A204.1 (cell line): ENCODE measurements around the gene KIAA0753.

Source experiments
- FAIRE-seq: peaks from 2 replicates; lab custom pipeline; 2012; peaks lifted over from hg19 to GRCh38; lab: Jason Lieb, UNC

Gene KIAA0753

GRCh38 chr17:6641247-6641863, 844 bp upstream of the KIAA0753 start:
- FAIRE-seq = no peak

GRCh38 chr17:6639586-6640535, 650 bp downstream of the KIAA0753 start:
- no peak for FAIRE-seq

- FAIRE-seq = no peak
Observed at GRCh38 chr17:6639014-6639585, 1.4 kb downstream of the KIAA0753 start.

- FAIRE-seq = no peak
Observed at GRCh38 chr17:6638046-6638908, 2.2 kb downstream of the KIAA0753 start.

GRCh38 chr17:6637458-6637840, 3.1 kb downstream of the KIAA0753 start:
- FAIRE-seq = no peak

GRCh38 chr17:6636616-6637457, 3.7 kb downstream of the KIAA0753 start:
- FAIRE-seq = no peak

GRCh38 chr17:6636105-6636504, 4.4 kb downstream of the KIAA0753 start:
- no peak for FAIRE-seq

- FAIRE-seq = no peak
Observed at GRCh38 chr17:6633263-6633662, 7.2 kb downstream of the KIAA0753 start.

- FAIRE-seq = no peak
Observed at GRCh38 chr17:6632530-6632929, 8.0 kb downstream of the KIAA0753 start.

- no peak for FAIRE-seq
Observed at GRCh38 chr17:6630390-6630789, 10.1 kb downstream of the KIAA0753 start.

- FAIRE-seq = no peak
Observed at GRCh38 chr17:6627019-6627418, 13.5 kb downstream of the KIAA0753 start.

- no peak for FAIRE-seq
Observed at GRCh38 chr17:6626616-6627015, 13.9 kb downstream of the KIAA0753 start.

GRCh38 chr17:6623941-6624340, 16.6 kb downstream of the KIAA0753 start:
- FAIRE-seq = no peak

GRCh38 chr17:6611231-6611630, 29.3 kb downstream of the KIAA0753 start:
- no peak for FAIRE-seq

GRCh38 chr17:6610011-6610410, 30.5 kb downstream of the KIAA0753 start:
- FAIRE-seq = no peak

GRCh38 chr17:6608321-6608720, 32.2 kb downstream of the KIAA0753 start:
- no peak for FAIRE-seq

- FAIRE-seq = no peak
Observed at GRCh38 chr17:6605142-6605541, 35.4 kb downstream of the KIAA0753 start.

GRCh38 chr17:6603744-6604325, 36.7 kb downstream of the KIAA0753 start:
- FAIRE-seq = no peak

GRCh38 chr17:6602141-6602540, 38.4 kb downstream of the KIAA0753 start:
- FAIRE-seq = no peak

GRCh38 chr17:6599364-6599763, 41.1 kb downstream of the KIAA0753 start:
- no peak for FAIRE-seq

- FAIRE-seq = no peak
Observed at GRCh38 chr17:6597727-6598126, 42.8 kb downstream of the KIAA0753 start.
